ENCODE results near the gene MRFAP1L1.

The MRFAP1L1 gene

DNA sequence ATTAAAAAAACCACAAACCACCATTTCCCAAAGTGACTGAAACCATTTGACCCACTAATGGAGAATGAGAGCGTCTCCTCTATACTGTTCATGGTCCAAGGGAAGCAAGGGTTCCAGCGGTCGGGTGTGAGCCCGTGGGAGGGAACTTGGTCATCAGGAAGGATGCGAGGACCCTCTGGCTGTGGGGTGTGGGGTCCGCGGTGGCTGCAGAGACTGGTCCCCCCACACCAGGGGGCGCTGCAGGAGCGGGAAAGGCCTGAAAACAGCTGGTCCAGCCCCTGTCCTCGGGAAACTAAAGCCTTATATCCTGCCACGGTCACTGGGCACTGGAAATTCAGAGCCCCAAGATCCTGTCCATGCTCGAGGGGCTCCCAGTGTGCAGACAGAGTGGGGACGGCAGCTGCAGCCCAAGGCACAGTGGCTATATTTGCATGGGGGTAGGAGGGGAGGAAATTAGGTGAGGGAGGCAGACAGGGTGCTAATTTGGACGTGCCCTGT is 10.6 kb upstream of the MRFAP1L1 start:
- TF ChIP-seq, protein P1, sequence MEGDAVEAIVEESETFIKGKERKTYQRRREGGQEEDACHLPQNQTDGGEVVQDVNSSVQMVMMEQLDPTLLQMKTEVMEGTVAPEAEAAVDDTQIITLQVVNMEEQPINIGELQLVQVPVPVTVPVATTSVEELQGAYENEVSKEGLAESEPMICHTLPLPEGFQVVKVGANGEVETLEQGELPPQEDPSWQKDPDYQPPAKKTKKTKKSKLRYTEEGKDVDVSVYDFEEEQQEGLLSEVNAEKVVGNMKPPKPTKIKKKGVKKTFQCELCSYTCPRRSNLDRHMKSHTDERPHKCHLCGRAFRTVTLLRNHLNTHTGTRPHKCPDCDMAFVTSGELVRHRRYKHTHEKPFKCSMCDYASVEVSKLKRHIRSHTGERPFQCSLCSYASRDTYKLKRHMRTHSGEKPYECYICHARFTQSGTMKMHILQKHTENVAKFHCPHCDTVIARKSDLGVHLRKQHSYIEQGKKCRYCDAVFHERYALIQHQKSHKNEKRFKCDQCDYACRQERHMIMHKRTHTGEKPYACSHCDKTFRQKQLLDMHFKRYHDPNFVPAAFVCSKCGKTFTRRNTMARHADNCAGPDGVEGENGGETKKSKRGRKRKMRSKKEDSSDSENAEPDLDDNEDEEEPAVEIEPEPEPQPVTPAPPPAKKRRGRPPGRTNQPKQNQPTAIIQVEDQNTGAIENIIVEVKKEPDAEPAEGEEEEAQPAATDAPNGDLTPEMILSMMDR (IDR thresholded peaks at IDR 0.05; ENCODE audit: insufficient read depth, missing control alignments): peak; percentile 82
- peak; percentile 98 for DNase-seq (ENCODE audit: insufficient read length, low spot score)
- FAIRE-seq: no peak

DNA sequence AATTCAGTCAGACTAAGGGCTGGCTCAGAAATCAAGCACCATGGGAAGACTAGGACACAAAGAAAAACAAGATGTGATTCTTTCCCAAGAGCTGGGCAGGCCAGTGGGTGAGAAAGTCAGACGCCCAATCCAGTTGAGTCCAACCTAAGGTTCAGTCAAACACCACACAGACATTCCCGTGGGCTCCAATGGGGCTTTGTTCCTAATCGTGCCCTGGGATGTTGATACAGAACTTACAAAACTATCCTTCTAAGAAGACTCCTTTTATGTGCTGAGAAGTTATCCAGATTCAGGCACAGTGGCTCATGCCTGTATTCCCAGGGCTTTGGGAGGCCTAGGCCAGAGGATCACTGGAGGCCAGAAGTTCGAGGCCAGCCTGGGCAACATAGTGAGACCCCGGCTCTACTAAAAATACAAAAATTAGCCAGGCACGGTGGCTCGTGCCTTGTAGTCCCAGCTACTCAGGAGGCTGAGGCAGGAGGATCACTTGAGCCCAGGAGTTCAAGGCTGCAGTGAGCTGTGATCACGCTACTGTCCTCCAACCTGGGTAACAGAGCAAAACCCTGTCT is 10.0 kb upstream of the MRFAP1L1 start:
- no peak for FAIRE-seq
- DNase-seq (ENCODE audit: insufficient read length, low spot score): no peak
- TF ChIP-seq, protein P1 (IDR thresholded peaks at IDR 0.05; ENCODE audit: insufficient read depth, missing control alignments): no peak

DNA sequence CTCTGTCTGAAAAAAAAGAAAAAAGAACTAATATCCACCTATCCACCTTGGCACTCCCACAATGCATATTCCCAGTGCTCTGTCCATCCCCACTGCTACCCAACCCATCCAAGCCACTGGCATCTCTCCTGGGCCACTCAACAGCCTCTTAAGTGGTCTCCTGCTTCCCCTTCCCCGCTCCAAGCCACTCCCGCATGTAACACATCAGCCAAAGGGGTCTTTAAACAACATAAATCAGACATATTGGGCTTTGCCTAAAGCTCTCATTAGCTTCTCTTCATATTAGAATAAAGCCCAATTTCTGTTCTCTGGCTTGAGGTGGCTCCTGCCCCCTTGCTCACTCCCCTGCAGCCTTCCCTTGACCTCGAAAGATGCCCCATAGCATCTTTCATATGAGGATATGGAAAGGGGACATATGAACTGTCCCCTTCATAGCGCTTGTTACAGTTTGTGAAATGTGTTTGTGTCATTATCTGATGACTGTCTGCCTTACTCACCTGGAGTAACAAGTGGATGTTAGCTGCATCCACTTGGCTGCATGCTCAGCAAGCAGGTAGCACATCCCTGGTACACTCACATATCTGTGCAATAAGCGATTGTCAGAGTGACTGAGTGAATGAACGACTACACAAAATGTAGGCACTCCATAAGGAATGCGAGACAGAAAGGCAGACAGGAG is 9.4 kb upstream of the MRFAP1L1 start:
- no peak for DNase-seq (ENCODE audit: insufficient read length, low spot score)
- FAIRE-seq: no peak
- TF ChIP-seq, protein P1 (IDR thresholded peaks at IDR 0.05; ENCODE audit: insufficient read depth, missing control alignments): no peak

DNA sequence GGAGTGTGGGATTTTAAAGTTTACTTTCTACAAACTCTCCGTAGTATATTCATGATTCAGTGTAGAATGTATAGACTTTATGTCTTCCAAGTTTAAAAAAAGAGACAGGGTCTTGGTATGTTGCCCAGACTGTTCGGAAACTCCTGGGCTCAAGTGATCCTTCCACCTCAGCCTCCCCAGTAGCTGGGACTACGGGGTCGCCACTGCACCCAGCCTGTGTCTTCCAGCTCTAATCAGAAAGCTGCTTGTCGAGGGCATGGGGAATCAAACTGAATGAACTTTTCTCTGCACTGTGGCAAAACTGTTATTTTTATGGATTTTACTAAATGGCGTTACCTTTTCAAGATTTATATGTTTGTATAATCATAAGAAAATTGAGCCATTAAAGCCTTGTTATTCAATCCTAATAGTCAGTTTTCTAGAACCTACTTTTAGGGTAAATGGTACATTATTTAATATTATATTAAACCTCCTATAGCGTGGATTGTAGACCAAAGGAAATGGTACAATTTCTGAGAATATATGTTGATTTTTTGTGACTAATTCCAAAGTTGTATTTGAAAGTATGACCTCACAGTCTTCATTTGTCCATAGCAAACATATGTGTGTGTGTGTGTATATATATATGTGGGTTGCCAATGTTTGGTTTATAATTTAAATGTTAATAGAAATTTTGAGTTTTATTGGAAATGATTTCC is 7.4 kb upstream of the MRFAP1L1 start:
- no peak for FAIRE-seq
- TF ChIP-seq, protein P1 (IDR thresholded peaks at IDR 0.05; ENCODE audit: insufficient read depth, missing control alignments): no peak
- no peak for DNase-seq (ENCODE audit: insufficient read length, low spot score)

DNA sequence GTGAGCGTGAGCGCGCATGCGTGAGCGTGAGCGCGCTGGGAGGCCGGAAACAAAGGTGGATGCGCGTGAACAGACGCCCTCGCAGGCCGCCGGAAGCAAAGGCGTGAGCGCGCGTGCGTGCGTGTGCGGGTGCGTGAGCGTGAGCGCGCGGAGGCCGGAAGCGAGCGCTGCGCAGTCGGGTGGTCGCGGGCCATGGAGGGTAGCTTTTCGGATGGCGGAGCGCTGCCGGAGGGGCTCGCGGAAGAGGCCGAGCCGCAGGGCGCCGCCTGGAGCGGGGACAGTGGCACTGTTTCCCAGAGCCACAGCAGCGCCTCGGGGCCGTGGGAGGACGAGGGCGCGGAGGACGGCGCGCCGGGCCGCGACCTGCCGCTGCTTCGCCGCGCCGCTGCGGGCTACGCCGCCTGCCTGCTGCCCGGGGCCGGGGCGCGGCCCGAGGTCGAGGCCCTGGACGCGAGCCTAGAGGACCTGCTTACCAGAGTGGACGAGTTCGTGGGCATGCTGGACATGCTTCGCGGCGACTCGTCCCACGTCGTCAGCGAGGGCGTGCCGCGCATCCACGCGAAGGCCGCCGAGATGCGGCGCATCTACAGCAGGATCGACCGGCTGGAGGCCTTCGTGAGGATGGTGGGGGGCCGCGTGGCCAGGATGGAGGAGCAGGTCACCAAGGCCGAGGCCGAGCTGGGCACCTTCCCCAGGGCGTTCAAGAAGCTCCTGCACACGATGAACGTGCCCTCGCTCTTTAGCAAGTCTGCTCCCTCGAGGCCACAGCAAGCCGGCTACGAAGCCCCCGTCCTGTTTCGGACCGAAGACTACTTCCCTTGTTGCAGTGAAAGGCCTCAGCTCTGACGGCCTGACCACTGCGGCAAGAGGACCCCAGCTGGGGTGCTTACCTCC is 6.6 kb upstream of the MRFAP1L1 start, which contains the start of gene BLOC1S4:
Gene BLOC1S4, plus strand, starts transcription at position 157 of the 894 bp plus-strand sequence. Its CDS starts 36 bp downstream, at position 193.
- DNase-seq (ENCODE audit: insufficient read length, low spot score) (peak; percentile 88), FAIRE-seq (no peak)
- TF ChIP-seq, protein P1 (IDR thresholded peaks at IDR 0.05; ENCODE audit: insufficient read depth, missing control alignments): no peak

DNA sequence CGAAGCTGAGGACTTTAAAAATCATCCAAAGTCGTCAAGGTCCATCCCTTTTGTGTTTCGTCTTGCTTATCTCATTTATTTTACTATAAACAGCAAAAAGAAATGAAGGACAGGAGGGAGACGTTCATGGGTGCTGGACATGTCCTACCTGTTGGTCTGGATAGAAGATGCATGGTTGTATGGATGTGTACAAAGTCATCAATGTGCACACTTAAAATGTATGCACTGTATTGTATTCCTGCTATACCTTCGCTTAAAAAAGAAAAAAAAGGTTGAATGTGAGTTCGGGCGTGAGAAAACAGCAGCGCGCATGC is 6.0 kb upstream of the MRFAP1L1 start:
- no peak for FAIRE-seq
- no peak for DNase-seq (ENCODE audit: insufficient read length, low spot score)
- TF ChIP-seq, protein P1 (IDR thresholded peaks at IDR 0.05; ENCODE audit: insufficient read depth, missing control alignments): no peak
